ENCODE data around the gene SENP7. TPM values are rescaled to one million over a fixed set of nuclear protein-coding genes. Genes with fewer than 3 reads are reported as not detected.
"Not testable (repeated sequence)": the region's sequence is repeated elsewhere in the genome, so short reads cannot be mapped to it uniquely, and the experiment has no call there.

Gene SENP7
- total RNA-seq, 1 donor from 2014 or later = 18.2 TPM

DNA sequence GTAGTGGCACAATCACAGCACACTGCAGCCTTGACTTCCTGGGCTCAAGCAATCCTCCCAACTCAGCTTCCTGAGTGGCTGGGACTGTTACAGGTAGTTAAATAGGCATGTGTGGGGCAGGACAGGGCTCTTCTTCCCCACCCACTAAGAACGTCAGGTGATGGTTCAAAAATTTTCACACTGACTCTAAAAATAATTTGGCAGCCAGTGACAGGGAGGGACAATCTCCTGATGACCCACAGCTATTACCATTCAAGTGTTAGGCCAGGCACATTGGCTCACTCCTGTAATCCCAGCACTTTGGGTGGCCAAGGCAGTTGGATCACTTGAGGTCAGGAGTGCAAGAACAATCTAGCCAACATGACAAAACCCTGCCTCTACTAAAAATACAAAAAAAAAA, 36.5 kb upstream of the SENP7 start:
- Histone ChIP-seq H3K36me3 (no peaks in the 10 kb centered on the region), H3K27me3 (ENCODE audit: low read depth) (no peaks in the 10 kb centered on the region), H3K4me1 (no peaks in the 10 kb centered on the region), H3K27ac (no peak overlapping the region), H3K4me3 (no peak overlapping the region), H3K9me3 (no peaks in the 10 kb centered on the region)
- TF ChIP-seq, protein P1, sequence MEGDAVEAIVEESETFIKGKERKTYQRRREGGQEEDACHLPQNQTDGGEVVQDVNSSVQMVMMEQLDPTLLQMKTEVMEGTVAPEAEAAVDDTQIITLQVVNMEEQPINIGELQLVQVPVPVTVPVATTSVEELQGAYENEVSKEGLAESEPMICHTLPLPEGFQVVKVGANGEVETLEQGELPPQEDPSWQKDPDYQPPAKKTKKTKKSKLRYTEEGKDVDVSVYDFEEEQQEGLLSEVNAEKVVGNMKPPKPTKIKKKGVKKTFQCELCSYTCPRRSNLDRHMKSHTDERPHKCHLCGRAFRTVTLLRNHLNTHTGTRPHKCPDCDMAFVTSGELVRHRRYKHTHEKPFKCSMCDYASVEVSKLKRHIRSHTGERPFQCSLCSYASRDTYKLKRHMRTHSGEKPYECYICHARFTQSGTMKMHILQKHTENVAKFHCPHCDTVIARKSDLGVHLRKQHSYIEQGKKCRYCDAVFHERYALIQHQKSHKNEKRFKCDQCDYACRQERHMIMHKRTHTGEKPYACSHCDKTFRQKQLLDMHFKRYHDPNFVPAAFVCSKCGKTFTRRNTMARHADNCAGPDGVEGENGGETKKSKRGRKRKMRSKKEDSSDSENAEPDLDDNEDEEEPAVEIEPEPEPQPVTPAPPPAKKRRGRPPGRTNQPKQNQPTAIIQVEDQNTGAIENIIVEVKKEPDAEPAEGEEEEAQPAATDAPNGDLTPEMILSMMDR (IDR thresholded peaks at IDR 0.05) = no peak
- ATAC-seq = no peak
- DNase-seq = no peak
- intact Hi-C loops (cut with DNase I) = no loop called here

DNA sequence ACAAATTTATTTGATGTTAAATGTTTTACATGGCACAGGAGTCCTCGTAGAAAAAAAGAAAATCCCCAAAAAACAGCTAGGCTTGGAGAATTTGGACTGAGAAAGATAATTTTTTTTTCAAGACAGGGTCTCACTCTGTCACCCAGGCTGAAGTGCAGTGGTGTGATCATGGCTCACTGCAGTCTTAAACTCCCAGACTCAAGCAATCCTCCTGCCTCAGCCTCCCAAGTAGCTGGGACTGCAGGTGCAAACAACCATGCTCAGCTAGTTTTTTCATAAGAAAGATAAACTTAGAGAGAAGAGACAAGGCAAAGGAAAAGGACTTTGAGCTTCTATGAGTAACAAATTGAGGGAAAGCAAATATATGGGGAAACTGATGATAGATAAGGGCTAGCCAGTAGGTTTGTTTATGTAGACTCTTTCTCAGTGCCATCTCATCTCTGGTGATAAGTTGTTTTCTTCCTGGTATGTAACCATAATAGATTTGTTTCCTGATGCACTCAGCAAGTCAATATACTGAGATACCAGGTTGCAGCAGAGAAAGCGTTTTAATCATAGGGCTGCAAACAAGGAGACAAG, 35.6 kb upstream of the SENP7 start:
- intact Hi-C loops (cut with DNase I) = no loop called here
- no peak for ATAC-seq

DNA sequence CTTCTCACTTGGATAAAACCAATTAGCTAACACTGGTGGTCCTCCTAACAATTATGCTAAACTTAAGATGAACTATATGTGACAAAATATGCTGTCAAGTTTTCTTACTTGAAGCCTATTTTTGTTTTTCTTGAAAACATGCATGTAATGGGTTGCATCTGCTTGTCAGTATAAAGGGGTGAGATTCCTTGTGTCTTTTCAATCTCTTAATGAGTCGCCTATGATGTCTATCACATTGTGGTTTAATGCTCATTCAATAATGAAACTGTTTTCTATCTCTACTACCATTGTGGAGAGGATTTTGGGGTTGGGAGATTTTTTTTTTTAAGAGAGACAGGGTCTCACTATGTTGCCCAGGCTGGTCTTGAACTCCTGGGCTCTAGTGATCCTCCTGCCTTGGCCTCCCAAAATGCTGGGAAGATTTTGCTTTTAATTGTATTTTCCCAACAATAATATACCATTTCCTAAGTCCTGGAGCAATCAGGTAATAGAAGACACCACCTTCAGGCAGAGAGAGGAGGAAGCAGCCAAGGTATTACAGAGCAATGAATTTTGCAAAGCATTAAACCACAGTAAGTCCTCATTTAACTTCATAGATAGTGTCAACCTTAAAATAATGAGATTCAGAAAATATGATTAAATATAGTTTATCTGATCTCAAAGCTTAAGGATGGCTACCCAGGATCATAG, 31.3 kb upstream of the SENP7 start:
- DNase-seq (no peak), ATAC-seq (no peak)
- intact Hi-C loops (cut with DNase I) = no loop called here
- TF ChIP-seq, protein P1 (IDR thresholded peaks at IDR 0.05) = no peak
- Histone ChIP-seq H3K27me3 (ENCODE audit: low read depth) (no peaks in the 10 kb centered on the region), H3K9me3 (no peaks in the 10 kb centered on the region), H3K27ac (no peak overlapping the region), H3K36me3 (no peaks in the 10 kb centered on the region), H3K4me3 (no peak overlapping the region), H3K4me1 (no peaks in the 10 kb centered on the region)

More for the DNA sequence above, 35.6 kb upstream of the SENP7 start:
- TF ChIP-seq, protein P1 (IDR thresholded peaks at IDR 0.05) = no peak
- no peak for DNase-seq
- Histone ChIP-seq H3K36me3 (no peaks in the 10 kb centered on the region), H3K27me3 (ENCODE audit: low read depth) (no peaks in the 10 kb centered on the region), H3K4me3 (no peak overlapping the region), H3K9me3 (no peaks in the 10 kb centered on the region), H3K4me1 (no peaks in the 10 kb centered on the region), H3K27ac (no peak overlapping the region)

DNA sequence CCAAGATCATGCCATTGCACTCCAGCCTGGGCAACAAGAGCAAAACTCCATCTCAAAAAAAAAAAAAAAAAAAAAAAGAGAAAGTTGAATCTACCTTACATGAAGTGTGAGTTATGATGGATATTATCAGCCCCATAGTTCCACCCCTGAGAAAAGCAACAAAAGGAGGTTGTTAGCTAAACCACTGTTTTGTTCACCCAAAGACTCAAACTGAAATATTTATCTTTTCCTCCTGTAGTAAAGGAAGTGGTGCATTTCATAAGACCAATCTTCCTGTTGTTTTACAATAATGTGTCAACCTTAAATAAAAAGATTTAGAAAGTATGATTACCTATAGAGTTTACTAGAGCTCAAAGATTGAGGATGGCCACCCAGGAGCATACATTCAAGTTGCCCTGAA, 29.9 kb upstream of the SENP7 start:
- TF ChIP-seq, protein P1 (IDR thresholded peaks at IDR 0.05) = no peak
- DNase-seq (no peak), ATAC-seq (no peak)
- no peaks in the 10 kb centered on the region for H3K9me3 ChIP-seq
- no peaks in the 10 kb centered on the region for H3K4me1 ChIP-seq
- no peaks in the 10 kb centered on the region for H3K36me3 ChIP-seq
- H3K27me3 ChIP-seq (ENCODE audit: low read depth) = no peaks in the 10 kb centered on the region
- intact Hi-C loops (cut with DNase I) = no loop called here
- H3K27ac ChIP-seq = no peak overlapping the region
- no peak overlapping the region for H3K4me3 ChIP-seq

DNA sequence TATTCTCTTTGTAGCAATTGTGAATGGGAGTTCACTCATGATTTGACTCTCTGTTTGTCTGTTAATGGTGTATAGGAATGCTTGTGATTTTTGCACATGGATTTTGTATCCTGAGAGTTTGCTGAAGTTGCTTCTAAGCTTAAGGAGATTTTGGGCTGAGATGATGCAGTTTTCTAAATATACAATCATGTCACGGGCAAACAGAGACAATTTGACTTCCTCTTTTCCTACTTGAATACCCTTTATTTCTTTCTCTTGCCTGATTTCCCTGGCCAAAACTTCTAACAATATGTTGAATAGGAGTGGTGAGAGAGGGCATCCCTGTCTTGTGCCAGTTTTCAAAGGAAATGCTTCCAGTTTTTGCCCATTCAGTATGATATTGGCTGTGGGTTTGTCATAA, 23.9 kb upstream of the SENP7 start:
- H3K4me1 ChIP-seq; H3K4me3 ChIP-seq; H3K9me3 ChIP-seq; intact Hi-C loops (cut with DNase I); H3K27ac ChIP-seq; H3K27me3 ChIP-seq (ENCODE audit: low read depth); DNase-seq; ATAC-seq; H3K36me3 ChIP-seq: not testable (repeated sequence)

DNA sequence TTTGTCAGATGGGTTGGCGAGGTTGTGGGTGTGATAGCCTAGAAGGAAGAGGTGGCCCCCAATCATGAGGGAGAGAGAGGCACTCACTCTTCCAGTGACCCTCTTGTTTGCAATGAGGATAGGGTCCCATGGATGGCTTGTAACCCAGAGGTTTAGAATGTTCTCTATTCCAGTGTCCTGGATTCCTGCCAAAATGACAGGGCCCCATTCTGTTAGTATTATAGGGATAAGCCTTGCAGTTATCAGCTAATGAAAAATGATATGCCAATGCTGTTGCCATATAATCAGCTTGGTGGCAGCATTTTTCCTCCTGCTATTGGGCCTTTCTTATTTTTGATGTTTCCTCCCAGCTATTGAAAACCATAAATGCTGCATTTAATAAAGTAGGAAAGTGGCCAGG, 23.3 kb upstream of the SENP7 start:
- no peaks in the 10 kb centered on the region for H3K27me3 ChIP-seq (ENCODE audit: low read depth)
- H3K4me1 ChIP-seq = no peaks in the 10 kb centered on the region
- ATAC-seq = no peak
- TF ChIP-seq, protein P1 (IDR thresholded peaks at IDR 0.05) = no peak
- no peak overlapping the region for H3K4me3 ChIP-seq
- H3K9me3 ChIP-seq = no peaks in the 10 kb centered on the region
- no peak for DNase-seq
- intact Hi-C loops (cut with DNase I) = no loop called here
- H3K36me3 ChIP-seq = no peaks in the 10 kb centered on the region
- no peak overlapping the region for H3K27ac ChIP-seq

Data from lower lobe of right lung (tissue), 2 donors.